ENCODE data around the gene ANKRD11.
"Not testable (repeated sequence)": the region's sequence is repeated elsewhere in the genome, so short reads cannot be mapped to it uniquely, and the experiment has no call there.

The ANKRD11 gene

DNA sequence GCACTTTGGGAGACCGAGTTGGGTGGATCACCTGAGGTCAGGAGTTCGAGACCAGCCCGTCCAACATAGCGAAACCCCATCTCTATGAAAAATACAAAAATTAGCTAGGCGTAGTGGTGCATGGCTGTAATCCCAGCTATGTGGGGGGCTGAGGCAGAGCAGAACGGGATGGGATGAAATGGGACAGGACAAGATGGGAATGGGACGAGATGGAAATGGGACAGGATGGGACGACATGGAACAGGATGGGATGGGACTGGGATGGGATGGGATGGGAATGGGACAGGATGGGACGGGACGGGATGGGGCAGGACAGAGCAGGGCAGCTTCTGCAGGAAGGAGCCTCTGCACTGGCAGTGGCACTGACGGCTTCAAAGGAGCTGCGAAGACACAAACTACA lies 106.1 kb downstream of the ANKRD11 start:
- DNase-seq (ENCODE audit: low read depth in 2 of 2), result no peak

GRCh38 chr16:89383095-89384003 lies 107.0 kb downstream of the ANKRD11 start:
- DNase-seq (ENCODE audit: low read depth in 2 of 2), result no peak

- not testable (repeated sequence) for DNase-seq (ENCODE audit: low read depth in 2 of 2)
Measured at GRCh38 chr16:89382555-89382954, 107.8 kb downstream of the ANKRD11 start.

DNA sequence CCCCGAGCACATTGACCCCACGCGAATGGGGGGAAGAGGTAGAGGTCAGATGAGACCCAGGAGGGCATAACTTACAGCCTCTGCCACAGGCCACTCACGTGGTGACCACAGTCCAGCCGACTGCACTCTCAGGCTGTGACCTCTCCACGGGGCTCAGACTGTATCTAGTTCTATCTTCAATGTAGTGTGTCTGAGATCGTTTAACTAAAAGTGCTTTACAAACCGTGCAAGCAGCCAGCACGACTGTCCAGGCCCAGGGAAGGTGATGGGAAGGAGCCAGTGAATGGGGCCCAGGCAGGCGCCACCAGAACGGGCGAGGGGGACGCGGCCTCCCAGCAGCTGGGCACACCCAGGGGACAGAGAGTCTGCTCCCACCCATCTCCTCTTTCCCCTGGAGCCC lies 108.6 kb downstream of the ANKRD11 start:
- DNase-seq (ENCODE audit: low read depth in 2 of 2), result no peak

- no peak for DNase-seq (ENCODE audit: low read depth in 2 of 2)
Measured at GRCh38 chr16:89380681-89381080, 109.7 kb downstream of the ANKRD11 start.

- no peak for DNase-seq (ENCODE audit: low read depth in 2 of 2)
Measured at GRCh38 chr16:89378947-89379771, 111.2 kb downstream of the ANKRD11 start.

- no peak for DNase-seq (ENCODE audit: low read depth in 2 of 2)
Measured at GRCh38 chr16:89377453-89377848, 112.9 kb downstream of the ANKRD11 start.

DNA sequence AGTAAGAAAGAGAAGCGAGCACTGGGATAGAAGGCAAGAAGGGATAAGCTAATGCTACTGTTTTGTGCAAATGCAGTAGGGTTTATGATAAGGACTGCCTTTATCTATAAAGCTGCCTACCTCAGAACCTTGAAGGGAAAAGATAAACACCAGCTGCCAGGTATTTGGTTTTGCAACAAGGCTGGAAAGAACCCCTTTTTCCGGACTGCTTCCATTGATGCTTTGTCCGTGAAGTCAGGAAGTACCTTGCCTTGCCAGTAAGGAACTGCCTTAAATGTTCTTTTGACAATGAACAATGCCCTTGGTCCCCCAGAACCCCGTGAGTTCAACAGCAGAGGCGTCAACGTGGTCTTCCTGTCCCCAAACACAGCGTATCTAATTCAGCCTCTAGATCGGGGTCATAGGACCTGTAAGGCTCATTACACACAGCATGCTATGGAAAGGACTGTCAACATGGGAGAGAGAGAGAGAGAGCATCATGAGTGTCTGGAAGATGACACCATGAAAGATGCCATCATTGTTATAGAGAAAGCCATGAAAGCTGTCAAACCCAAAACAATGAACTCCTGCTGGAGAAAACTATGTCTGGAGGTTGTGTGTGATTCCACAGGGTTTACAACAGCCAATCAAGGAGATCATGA lies 113.4 kb downstream of the ANKRD11 start:
- DNase-seq (ENCODE audit: low read depth in 2 of 2), result no peak

DNA sequence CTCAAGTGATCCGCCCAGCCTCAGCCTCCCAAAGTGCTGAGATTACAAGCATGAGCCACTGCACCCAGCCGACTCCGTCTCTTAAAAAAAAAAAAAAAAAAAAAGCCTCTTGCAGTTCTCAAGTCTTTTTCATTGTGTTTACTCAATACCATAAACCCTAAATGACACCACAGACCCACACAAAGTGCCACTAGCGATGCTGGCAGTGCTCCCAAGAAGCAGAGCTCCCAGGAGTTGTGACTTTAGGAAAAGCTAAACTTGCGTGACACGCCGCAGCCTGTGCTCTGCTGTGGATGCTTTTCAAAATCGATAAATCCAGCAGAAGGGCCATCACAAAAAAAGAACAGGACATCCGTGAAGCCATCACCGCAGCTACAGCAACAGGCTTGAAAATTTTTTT lies 114.7 kb downstream of the ANKRD11 start:
- no peak for DNase-seq (ENCODE audit: low read depth in 2 of 2)

GRCh38 chr16:89375021-89375420 lies 115.3 kb downstream of the ANKRD11 start:
- DNase-seq (ENCODE audit: low read depth in 2 of 2), result no peak

DNA sequence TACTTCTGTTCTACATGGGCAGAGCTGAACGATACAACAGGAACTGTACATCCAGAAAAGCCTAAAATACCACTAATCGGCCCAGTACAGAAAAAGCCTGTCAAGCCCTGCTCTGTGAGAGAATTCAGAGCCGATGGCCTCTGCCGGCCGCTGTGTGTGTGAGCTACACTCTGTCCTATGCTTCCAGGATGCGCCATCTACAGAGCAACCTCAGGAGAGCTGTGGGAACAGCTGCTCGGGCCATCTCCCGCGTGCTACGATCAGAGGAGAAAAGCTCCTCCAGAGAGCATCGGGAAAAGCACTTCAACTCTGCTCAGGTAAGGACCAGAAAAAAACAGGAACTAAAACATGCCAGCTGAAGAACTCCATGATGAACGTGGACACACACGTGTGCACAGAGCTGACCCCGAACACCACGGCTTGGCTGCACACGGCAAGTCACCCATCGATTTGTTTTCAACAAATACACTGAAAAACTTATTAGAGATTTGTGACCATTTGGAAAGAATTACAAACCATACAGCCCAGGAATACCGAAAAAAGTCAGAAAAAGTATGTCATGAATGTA lies 115.9 kb downstream of the ANKRD11 start:
- no peak for DNase-seq (ENCODE audit: low read depth in 2 of 2)

GRCh38 chr16:89373355-89374110 lies 116.8 kb downstream of the ANKRD11 start:
- no peak for DNase-seq (ENCODE audit: low read depth in 2 of 2)

- no peak for DNase-seq (ENCODE audit: low read depth in 2 of 2)
Measured at GRCh38 chr16:89371968-89372634, 118.3 kb downstream of the ANKRD11 start.

DNA sequence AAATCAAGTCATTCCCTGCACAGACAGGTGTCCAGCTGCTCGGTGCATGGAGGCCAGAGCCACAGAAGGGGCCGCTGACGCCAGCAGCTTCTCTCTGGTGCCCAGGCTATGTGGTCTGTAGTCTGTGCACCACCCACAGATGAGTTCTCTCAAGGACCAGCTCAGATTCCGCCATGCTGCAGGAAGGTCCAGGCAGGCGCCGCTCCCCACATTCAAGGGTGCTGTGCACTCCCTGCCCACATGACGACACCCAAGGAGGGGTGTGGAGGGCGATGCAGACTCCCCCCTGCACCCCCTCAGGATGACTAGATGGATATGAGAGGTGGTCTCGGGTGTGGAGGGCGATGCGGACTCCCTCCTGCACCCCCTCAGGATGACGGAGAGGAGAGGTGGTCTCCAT lies 119.0 kb downstream of the ANKRD11 start:
- no peak for DNase-seq (ENCODE audit: low read depth in 2 of 2)

- DNase-seq (ENCODE audit: low read depth in 2 of 2), result no peak
Measured at GRCh38 chr16:89370601-89371000, 119.8 kb downstream of the ANKRD11 start.

GRCh38 chr16:89370081-89370511 lies 120.3 kb downstream of the ANKRD11 start:
- DNase-seq (ENCODE audit: low read depth in 2 of 2), result no peak

DNA sequence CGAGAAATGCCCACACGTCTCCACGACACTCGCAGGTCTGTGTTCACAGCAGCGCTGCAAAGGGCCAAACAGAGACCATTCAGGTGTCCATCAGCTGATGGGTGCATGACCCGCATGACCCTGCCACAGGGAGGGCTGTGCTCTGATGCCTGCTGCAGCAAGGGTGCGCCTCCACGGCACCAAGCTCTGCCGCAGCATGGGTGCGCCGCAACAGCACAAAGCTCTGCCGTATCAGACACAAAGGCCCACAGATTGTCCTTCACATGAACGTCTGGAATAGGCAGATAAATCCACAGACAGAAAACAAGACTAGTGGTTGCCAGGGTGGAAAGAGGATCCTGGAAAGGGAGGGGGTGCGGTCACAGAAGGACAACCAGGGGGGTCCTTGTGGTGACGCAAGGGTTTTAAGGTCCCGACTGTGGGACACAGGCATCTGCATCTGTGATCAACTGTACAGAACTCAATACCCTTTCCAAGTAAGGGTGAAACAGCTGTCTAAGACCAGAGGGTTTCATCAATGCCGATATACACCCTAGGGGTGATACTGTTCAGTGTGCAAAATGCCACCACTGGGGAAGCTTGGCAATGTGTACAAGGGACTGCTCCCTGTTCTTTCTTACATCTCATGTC lies 121.0 kb downstream of the ANKRD11 start:
- no peak for DNase-seq (ENCODE audit: low read depth in 2 of 2)

GRCh38 chr16:89368604-89369249 lies 121.6 kb downstream of the ANKRD11 start:
- no peak for DNase-seq (ENCODE audit: low read depth in 2 of 2)

DNA sequence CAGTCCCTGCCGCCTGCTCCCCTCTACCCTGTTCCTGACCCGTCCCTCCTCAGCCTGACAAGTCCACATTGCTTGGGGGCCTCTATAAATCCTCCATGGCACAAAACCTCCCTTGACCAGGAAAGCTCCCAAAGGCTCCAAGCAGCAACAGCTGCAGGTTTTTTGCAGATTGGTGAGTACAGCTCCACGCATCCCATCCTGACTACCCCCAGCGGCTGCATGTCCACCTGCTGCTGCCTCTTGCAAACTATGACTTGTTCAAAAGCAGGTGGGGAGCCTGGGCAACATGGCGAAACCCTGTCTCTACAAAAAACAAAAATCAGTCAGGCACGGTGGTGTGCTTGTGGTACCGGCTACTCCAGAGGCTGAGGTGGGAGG lies 122.8 kb downstream of the ANKRD11 start:
- DNase-seq (ENCODE audit: low read depth in 2 of 2), result no peak

All from activated CD8-positive, alpha-beta memory T cell treated with anti-CD3 and anti-CD28 coated beads for 4 hours (primary cell).